ENCODE measurements around the gene HPGDS.
"Not testable (repeated sequence)": the region's sequence is repeated elsewhere in the genome, so short reads cannot be mapped to it uniquely, and the experiment has no call there.

GRCh38 chr4:94387965-94388364, 45.3 kb upstream of the HPGDS start:
- not testable (repeated sequence) for TF ChIP-seq CTCF, POLR2A (IDR thresholded peaks at IDR 0.05)

All from heart left ventricle (tissue), 13 donors.